HepG2 (cell line): ENCODE measurements around the gene IWS1. TPM values are rescaled to one million over a fixed set of nuclear protein-coding genes. Genes with fewer than 3 reads are reported as not detected.

Source experiments
- CREB3 ChIP-seq: sonication (generic); formaldehyde crosslinking; IDR thresholded peaks from 2 replicates; pipeline ENCODE4 v1.5.0; 2020; ENCODE audit warnings: missing genetic modification reagents
- CREBL2 ChIP-seq: sonication (generic); formaldehyde crosslinking; IDR thresholded peaks from 2 replicates; pipeline ENCODE4 v1.8.1; 2023; ENCODE audit warnings: missing genetic modification reagents, mild to moderate bottlenecking, borderline replicate concordance
- DDIT3 ChIP-seq: sonication (generic); formaldehyde crosslinking; IDR thresholded peaks from 2 replicates; pipeline ENCODE4 v1.4.0; 2020; ENCODE audit warnings: mild to moderate bottlenecking, missing genetic modification reagents
- DPF2 ChIP-seq: sonication (generic); formaldehyde crosslinking; IDR thresholded peaks from 2 replicates; pipeline ENCODE4 v1.4.0; 2020; ENCODE audit warnings: mild to moderate bottlenecking, low read depth, missing genetic modification reagents, borderline replicate concordance
- ELF4 ChIP-seq: sonication (generic); formaldehyde crosslinking; IDR thresholded peaks from 2 replicates; pipeline ENCODE4 v1.5.0; 2020; ENCODE audit warnings: missing genetic modification reagents, mild to moderate bottlenecking, moderate library complexity, borderline replicate concordance
- FOXO4 ChIP-seq: sonication (generic); formaldehyde crosslinking; conservative IDR thresholded peaks from 2 replicates; pipeline ENCODE4 v1.8.1; 2023; ENCODE audit warnings: missing genetic modification reagents
- HCFC1 ChIP-seq: fragments of 150-350 bp; IDR thresholded peaks from 2 replicates; pipeline ENCODE4 v1.6.1; 2014; ENCODE audit warnings: low read depth, low read length
- MAFF ChIP-seq: IDR thresholded peaks from 2 replicates; pipeline ENCODE4 v1.6.1; 2011; ENCODE audit warnings: low read depth, low read length, improper control_type of control experiment
- MAFK ChIP-seq, 2 experiments: IDR thresholded peaks in 1 of 2; conservative IDR thresholded peaks in 1 of 2; 2 replicates each; pipeline ENCODE4 v1.6.1; 2011; ENCODE audit warnings: improper control_type of control experiment in 2 of 2, low read length in 2 of 2
- NCOA5 ChIP-seq: sonication (generic); formaldehyde crosslinking; IDR thresholded peaks from 2 replicates; pipeline ENCODE4 v1.4.0; 2020; ENCODE audit warnings: missing genetic modification reagents
- PHF5A ChIP-seq: IDR thresholded peaks from one replicate; pipeline ENCODE4 v1.6.1; 2018; ENCODE audit warnings: low read depth, missing genetic modification reagents; ENCODE audit not compliant: unreplicated experiment
- RBAK ChIP-seq: sonication (generic); formaldehyde crosslinking; IDR thresholded peaks from 2 replicates; pipeline ENCODE4 v1.5.1; 2020; ENCODE audit warnings: mild to moderate bottlenecking, missing genetic modification reagents
- SNRNP70 ChIP-seq: fragments of 200-400 bp; formaldehyde crosslinking; IDR thresholded peaks from 2 replicates; pipeline ENCODE4 v1.6.1; 2017; ENCODE audit warnings: mild to moderate bottlenecking, low read depth, low read length, moderate library complexity
- TCF7 ChIP-seq: sonication (generic); IDR thresholded peaks from 2 replicates; pipeline ENCODE4 v1.6.1; 2016; ENCODE audit warnings: antibody characterized with exemption, low read depth
- UBTF ChIP-seq: sonication (generic); formaldehyde crosslinking; IDR thresholded peaks from 2 replicates; pipeline ENCODE4 v1.4.0; 2020; ENCODE audit warnings: mild to moderate bottlenecking, missing genetic modification reagents
- ZNF296 ChIP-seq: sonication (generic); formaldehyde crosslinking; conservative IDR thresholded peaks from 2 replicates; pipeline ENCODE4 v1.5.0; 2020; ENCODE audit warnings: mild to moderate bottlenecking, missing genetic modification reagents
- ZNF784 ChIP-seq: sonication (generic); formaldehyde crosslinking; IDR thresholded peaks from 2 replicates; pipeline ENCODE4 v1.5.1; 2020; ENCODE audit warnings: missing genetic modification reagents, mild to moderate bottlenecking, borderline replicate concordance
- ZUFSP ChIP-seq: sonication (generic); formaldehyde crosslinking; IDR thresholded peaks from 2 replicates; pipeline ENCODE4 v1.9.0; 2021; ENCODE audit warnings: missing genetic modification reagents, mild to moderate bottlenecking, borderline replicate concordance
- polyA plus RNA-seq, 8 experiments: library from polyadenylated mRNA; depleted of rRNA in 3 of 8; stranded (reverse) in 7 of 8; unstranded in 1 of 8; fragments of >200 nt; fragmentation: Illumina TruSeq in 4 of 8; extraction: Trizol in 4 of 8; gene quantifications; 2 replicates each; pipeline versions ENCODE4 v1.2.1 to v1.2.3, GENCODE V29; 2011 to 2016; ENCODE audit warnings: low read depth in 4 of 8, missing spikeins in 1 of 8, mixed read lengths in 1 of 8; ENCODE audit not compliant: insufficient read depth in 1 of 8
- total RNA-seq, 5 experiments: library from RNA; depleted of rRNA; stranded (reverse); fragments of >200 nt; fragmentation: Illumina TruSeq; extraction: Trizol; gene quantifications; 2 replicates each; pipeline ENCODE4 v1.2.3, GENCODE V29; 2016; ENCODE audit warnings: low read depth in 1 of 5

Gene IWS1
- total and polyA plus RNA-seq, 2 of the 13 experiments (the other 11 are each of a cell fraction or from before 2014, with no cell fraction given), result 28.9 to 62.3 TPM

- TF ChIP-seq UBTF (CRISPR knock-in tag) (peak; percentile 90), FOXO4 (no peak), MAFK (conservative IDR thresholded peaks at IDR 0.05 in 1 of 2, IDR thresholded peaks at IDR 0.05 in 1 of 2; ENCODE audit: low read length in 2 of 2) (no peak), NCOA5 (CRISPR knock-in tag) (no peak), ZNF784 (peak; percentile 65; the same call in 1 of the 2 replicates), CREBL2 (CRISPR knock-in tag) (peak; percentile 38; the same call in 1 of the 2 replicates), ELF4 (CRISPR knock-in tag) (peak; percentile 73; the same call in 1 of the 2 replicates), RBAK (no peak), DDIT3 (CRISPR knock-in tag) (no peak), SNRNP70 (no peak), CREB3 (CRISPR knock-in tag) (peak; percentile 18; the same call in 1 of the 2 replicates), ZUFSP (CRISPR knock-in tag) (no peak), PHF5A (CRISPR knock-in tag) (peak; percentile 79), ZNF296 (CRISPR knock-in tag) (0 out of 2 replicates have a peak, but pooled peaks have one; percentile 32), MAFF (no peak), TCF7 (no peak), DPF2 (CRISPR knock-in tag) (no peak), HCFC1 (peak; percentile 58)
These were observed at the start of gene IWS1 (continued) for GRCh38 chr2:127526132-127527000.
